SK-N-SH treated with all-trans-retinoic acid at 6 μM for 48 hours (cell line): ENCODE results near the gene ANKRD6.

Experiments
- ATAC-seq: fragments of 200-7000 bp; cut with Tn5 transposase; 3 replicates; pipeline ENCODE4 v1.9.1; 2020; ENCODE audit warnings: mild to moderate bottlenecking, moderate library complexity
- BACH2 ChIP-seq: fragments of 250-450 bp; sonication (Bioruptor Pico); IDR thresholded peaks from 2 replicates; pipeline ENCODE4 v1.9.0; 2021; ENCODE audit warnings: mild to moderate bottlenecking, borderline replicate concordance
- CREB5 ChIP-seq: fragments of 250-450 bp; sonication (Bioruptor Pico); IDR thresholded peaks from 2 replicates; pipeline ENCODE4 v1.5.1; 2020; ENCODE audit warnings: low read depth, mild to moderate bottlenecking, moderate library complexity
- CSDC2 ChIP-seq: fragments of 250-450 bp; sonication (Bioruptor Pico); IDR thresholded peaks from 2 replicates; pipeline ENCODE4 v1.5.0; 2020; ENCODE audit warnings: mild to moderate bottlenecking, moderate library complexity
- CSRNP3 ChIP-seq: fragments of 250-450 bp; sonication (Bioruptor Pico); IDR thresholded peaks from 2 replicates; pipeline ENCODE4 v1.5.1; 2021; ENCODE audit warnings: mild to moderate bottlenecking, moderate library complexity
- ESRRG ChIP-seq: fragments of 250-450 bp; sonication (Bioruptor Pico); IDR thresholded peaks from 2 replicates; pipeline ENCODE4 v1.6.1; 2021; ENCODE audit warnings: mild to moderate bottlenecking
- GLIS3 ChIP-seq: fragments of 250-450 bp; sonication (Bioruptor Pico); IDR thresholded peaks from 2 replicates; pipeline ENCODE4 v1.5.0; 2020; ENCODE audit warnings: mild to moderate bottlenecking, moderate library complexity
- ISL1 ChIP-seq: fragments of 250-450 bp; sonication (Bioruptor Pico); IDR thresholded peaks from 2 replicates; pipeline ENCODE4 v2.1.2; 2022; ENCODE audit warnings: mild to moderate bottlenecking, moderate library complexity
- OSR1 ChIP-seq: fragments of 250-450 bp; sonication (Bioruptor Pico); IDR thresholded peaks from 2 replicates; pipeline ENCODE4 v1.8.0; 2022; ENCODE audit warnings: moderate library complexity, mild to moderate bottlenecking, inconsistent platforms
- PATZ1 ChIP-seq: fragments of 250-450 bp; sonication (Bioruptor Pico); IDR thresholded peaks from 2 replicates; pipeline ENCODE4 v1.8.0; 2020; ENCODE audit warnings: mild to moderate bottlenecking, moderate library complexity, borderline replicate concordance
- POU6F1 ChIP-seq: fragments of 250-450 bp; sonication (Bioruptor Pico); IDR thresholded peaks from 2 replicates; pipeline ENCODE4 v1.8.0; 2021; ENCODE audit warnings: low read depth, mild to moderate bottlenecking, moderate library complexity, borderline replicate concordance
- TCF4 ChIP-seq: fragments of 250-450 bp; sonication (Bioruptor Pico); IDR thresholded peaks from 2 replicates; pipeline ENCODE4 v1.8.0; 2021; ENCODE audit warnings: mild to moderate bottlenecking, moderate library complexity, borderline replicate concordance
- TOX ChIP-seq: fragments of 250-450 bp; sonication (Bioruptor Pico); IDR thresholded peaks from 2 replicates; pipeline ENCODE4 v1.8.0; 2021; ENCODE audit warnings: mild to moderate bottlenecking, moderate library complexity, borderline replicate concordance
- TSHZ2 ChIP-seq: fragments of 250-450 bp; sonication (Bioruptor Pico); IDR thresholded peaks from 2 replicates; pipeline ENCODE4 v1.5.0; 2020; ENCODE audit warnings: mild to moderate bottlenecking, moderate library complexity
- ZC3H10 ChIP-seq: fragments of 250-450 bp; sonication (Bioruptor Pico); IDR thresholded peaks from 2 replicates; pipeline ENCODE4 v1.5.1; 2021; ENCODE audit warnings: mild to moderate bottlenecking, moderate library complexity
- ZFP3 ChIP-seq: fragments of 250-450 bp; sonication (Bioruptor Pico); IDR thresholded peaks from 2 replicates; pipeline ENCODE4 v1.5.0; 2020; ENCODE audit warnings: mild to moderate bottlenecking, moderate library complexity
- ZFP30 ChIP-seq: fragments of 450-650 bp; formaldehyde crosslinking; IDR thresholded peaks from 2 replicates; pipeline ENCODE4 v1.5.0; 2022; ENCODE audit warnings: mild to moderate bottlenecking, moderate library complexity
- ZNF565 ChIP-seq: fragments of 450-650 bp; formaldehyde crosslinking; conservative IDR thresholded peaks from 2 replicates; pipeline ENCODE4 v1.5.0; 2020; ENCODE audit warnings: low read depth, mild to moderate bottlenecking, moderate library complexity

ANKRD6 gene

GRCh38 chr6:89471287-89471867 is 38.4 kb downstream of the ANKRD6 start (continued):
- no peak for TF ChIP-seq CSRNP3 (CRISPR knock-in tag)

GRCh38 chr6:89475101-89475500 is 42.1 kb downstream of the ANKRD6 start:
- no peak for ATAC-seq
- TF ChIP-seq TCF4 (CRISPR knock-in tag) (no peak), BACH2 (CRISPR knock-in tag) (no peak), CSRNP3 (CRISPR knock-in tag) (no peak), TOX (CRISPR knock-in tag) (no peak), PATZ1 (CRISPR knock-in tag) (no peak), ZC3H10 (no peak), TSHZ2 (CRISPR knock-in tag) (no peak), ZFP3 (CRISPR knock-in tag) (no peak), POU6F1 (CRISPR knock-in tag) (no peak), ISL1 (no peak)

GRCh38 chr6:89475634-89476033 is 42.7 kb downstream of the ANKRD6 start:
- no peak for TF ChIP-seq CREB5 (CRISPR knock-in tag)
- no peak for TF ChIP-seq CSRNP3 (CRISPR knock-in tag)
- no peak for TF ChIP-seq TCF4 (CRISPR knock-in tag)
- no peak for ATAC-seq

- no peak for ATAC-seq
- TF ChIP-seq ZFP30, result no peak
- no peak for TF ChIP-seq POU6F1 (CRISPR knock-in tag)
- no peak for TF ChIP-seq OSR1
- no peak for TF ChIP-seq CSDC2 (CRISPR knock-in tag)
- TF ChIP-seq BACH2 (CRISPR knock-in tag), result no peak
- no peak for TF ChIP-seq GLIS3 (CRISPR knock-in tag)
- no peak for TF ChIP-seq ESRRG (CRISPR knock-in tag)
- TF ChIP-seq CREB5 (CRISPR knock-in tag), result no peak
- no peak for TF ChIP-seq ZNF565 (CRISPR knock-in tag)
- no peak for TF ChIP-seq TCF4 (CRISPR knock-in tag)
- no peak for TF ChIP-seq CSRNP3 (CRISPR knock-in tag)
These were observed 46.9 kb downstream of the ANKRD6 start for GRCh38 chr6:89479897-89480296.
